HUES6 (cell line): ENCODE results near the gene SELENOS.

Source experiments
- H3K27ac ChIP-seq: 2 replicates; pipeline ENCODE4 v1.7.0; 2013; ENCODE audit warnings: low read depth, mild to moderate bottlenecking, low read length, inconsistent platforms
- H3K27me3 ChIP-seq: 2 replicates; pipeline ENCODE4 v1.6.1; 2013; ENCODE audit warnings: low read length; ENCODE audit not compliant: control insufficient read depth, insufficient read depth
- H3K36me3 ChIP-seq: 2 replicates; pipeline ENCODE4 v1.6.1; 2013; ENCODE audit warnings: low read length; ENCODE audit not compliant: control insufficient read depth, insufficient read depth
- H3K4me1 ChIP-seq: 2 replicates; pipeline ENCODE4 v1.6.1; 2013; ENCODE audit warnings: low read length; ENCODE audit not compliant: control insufficient read depth, insufficient read depth
- H3K4me3 ChIP-seq: 2 replicates; pipeline ENCODE4 v1.5.1; 2013; ENCODE audit warnings: low read depth, low read length
- H3K9ac ChIP-seq: one replicate; pipeline ENCODE4 v1.6.1; 2013; ENCODE audit warnings: mild to moderate bottlenecking, low read length
- H3K9me3 ChIP-seq: 2 replicates; pipeline ENCODE4 v1.6.1; 2013; ENCODE audit warnings: low read depth, low read length; ENCODE audit not compliant: control insufficient read depth, insufficient read depth

SELENOS gene

DNA sequence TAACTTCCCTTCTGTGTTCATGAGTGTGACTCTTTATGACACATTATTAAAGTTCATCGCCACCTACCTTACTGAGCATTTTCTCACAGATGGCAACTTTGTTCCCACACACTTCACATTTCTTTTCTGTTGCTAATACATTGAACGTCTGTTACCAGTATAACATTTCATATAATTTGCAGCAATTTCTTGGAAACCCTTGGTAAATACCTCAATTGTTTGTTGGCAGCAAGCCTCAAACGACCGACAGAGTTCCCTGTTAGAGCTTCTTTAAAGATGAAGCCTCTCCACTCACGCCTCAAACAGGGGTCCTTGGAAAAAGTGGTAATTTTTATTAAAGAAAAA lies 22.3 kb downstream of the SELENOS start:
- no peak overlapping the region for H3K9ac ChIP-seq
- H3K27ac ChIP-seq, result no peak overlapping the region
- H3K36me3 ChIP-seq, result no peaks in the 10 kb centered on the region
- peaks cover 33% of the 10 kb centered on the region for H3K4me1 ChIP-seq
- no peaks in the 10 kb centered on the region for H3K27me3 ChIP-seq
- H3K4me3 ChIP-seq, result no peak overlapping the region
- no peaks in the 10 kb centered on the region for H3K9me3 ChIP-seq

DNA sequence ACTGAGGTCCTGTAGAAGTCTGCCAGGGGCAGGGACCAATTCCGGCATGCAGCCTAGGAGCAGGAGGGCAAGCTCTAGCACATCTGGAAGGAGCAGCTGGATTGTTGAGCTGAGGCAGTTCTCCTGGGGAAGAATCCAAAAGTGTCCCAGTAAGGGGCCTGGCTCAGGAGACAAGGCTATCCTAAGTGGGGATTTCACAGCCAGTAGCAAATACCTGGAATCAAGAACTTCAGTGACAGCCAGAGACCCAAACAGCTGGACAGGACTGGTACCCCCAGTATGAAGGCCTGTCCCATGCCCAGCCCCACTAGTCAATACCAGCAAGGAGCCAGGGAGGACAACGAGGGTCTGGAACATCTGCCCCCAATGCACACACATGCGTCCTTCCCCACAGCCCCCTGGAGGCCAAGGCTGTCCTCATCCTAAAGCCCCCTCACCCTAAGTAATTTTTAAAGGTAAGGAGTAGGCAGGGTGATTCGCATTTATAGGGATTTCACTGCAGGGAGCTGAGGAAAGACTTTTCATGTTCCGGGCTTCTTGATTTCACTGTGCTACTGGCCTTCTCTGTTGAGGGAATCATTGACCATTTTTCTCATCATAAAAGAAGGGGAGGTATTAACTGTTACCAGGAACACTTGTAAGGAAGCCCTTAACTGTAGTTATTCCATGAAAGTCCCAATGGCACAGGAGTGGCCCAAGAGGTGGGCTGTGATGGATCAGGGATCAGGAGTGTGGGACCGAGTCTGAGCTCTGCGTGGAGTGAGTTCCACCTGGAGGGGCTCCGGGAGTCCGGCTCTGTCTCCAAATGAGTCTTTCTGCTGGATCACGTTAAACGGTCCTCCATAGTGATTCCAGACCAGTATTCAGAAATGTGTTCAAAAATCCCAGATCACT lies 22.9 kb downstream of the SELENOS start:
- peaks cover 37% of the 10 kb centered on the region for H3K4me1 ChIP-seq
- H3K9me3 ChIP-seq, result no peaks in the 10 kb centered on the region
- H3K27me3 ChIP-seq, result no peaks in the 10 kb centered on the region
- no peak overlapping the region for H3K27ac ChIP-seq
- H3K36me3 ChIP-seq, result no peaks in the 10 kb centered on the region
- no peak overlapping the region for H3K9ac ChIP-seq
- no peak overlapping the region for H3K4me3 ChIP-seq

DNA sequence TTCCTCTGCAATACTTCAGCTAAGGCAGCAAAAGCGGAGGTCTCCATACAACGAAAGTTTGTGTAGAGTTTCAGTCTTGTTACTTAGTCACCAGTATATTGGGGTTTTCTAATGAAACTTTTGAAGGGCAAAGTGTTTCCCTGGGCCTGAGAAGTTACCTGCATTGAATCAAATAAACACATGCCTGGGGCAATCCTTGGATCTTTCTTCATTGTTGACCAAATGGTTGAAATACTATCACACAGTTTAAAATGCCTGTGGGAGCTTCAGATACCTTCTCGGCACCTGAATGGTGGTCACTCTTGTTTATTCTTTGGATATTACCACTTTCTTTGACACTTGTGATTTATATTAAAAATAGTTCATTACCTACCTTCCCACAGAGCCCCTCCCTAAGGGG lies 24.4 kb downstream of the SELENOS start:
- Histone ChIP-seq H3K36me3 (peaks cover 7% of the 10 kb centered on the region), H3K9ac (peak overlapping the region; percentile 85), H3K9me3 (no peaks in the 10 kb centered on the region), H3K4me1 (peaks cover 38% of the 10 kb centered on the region), H3K27ac (no peak overlapping the region; the same call in 1 of the 2 replicates), H3K27me3 (no peaks in the 10 kb centered on the region), H3K4me3 (peak overlapping the region; percentile 74)

DNA sequence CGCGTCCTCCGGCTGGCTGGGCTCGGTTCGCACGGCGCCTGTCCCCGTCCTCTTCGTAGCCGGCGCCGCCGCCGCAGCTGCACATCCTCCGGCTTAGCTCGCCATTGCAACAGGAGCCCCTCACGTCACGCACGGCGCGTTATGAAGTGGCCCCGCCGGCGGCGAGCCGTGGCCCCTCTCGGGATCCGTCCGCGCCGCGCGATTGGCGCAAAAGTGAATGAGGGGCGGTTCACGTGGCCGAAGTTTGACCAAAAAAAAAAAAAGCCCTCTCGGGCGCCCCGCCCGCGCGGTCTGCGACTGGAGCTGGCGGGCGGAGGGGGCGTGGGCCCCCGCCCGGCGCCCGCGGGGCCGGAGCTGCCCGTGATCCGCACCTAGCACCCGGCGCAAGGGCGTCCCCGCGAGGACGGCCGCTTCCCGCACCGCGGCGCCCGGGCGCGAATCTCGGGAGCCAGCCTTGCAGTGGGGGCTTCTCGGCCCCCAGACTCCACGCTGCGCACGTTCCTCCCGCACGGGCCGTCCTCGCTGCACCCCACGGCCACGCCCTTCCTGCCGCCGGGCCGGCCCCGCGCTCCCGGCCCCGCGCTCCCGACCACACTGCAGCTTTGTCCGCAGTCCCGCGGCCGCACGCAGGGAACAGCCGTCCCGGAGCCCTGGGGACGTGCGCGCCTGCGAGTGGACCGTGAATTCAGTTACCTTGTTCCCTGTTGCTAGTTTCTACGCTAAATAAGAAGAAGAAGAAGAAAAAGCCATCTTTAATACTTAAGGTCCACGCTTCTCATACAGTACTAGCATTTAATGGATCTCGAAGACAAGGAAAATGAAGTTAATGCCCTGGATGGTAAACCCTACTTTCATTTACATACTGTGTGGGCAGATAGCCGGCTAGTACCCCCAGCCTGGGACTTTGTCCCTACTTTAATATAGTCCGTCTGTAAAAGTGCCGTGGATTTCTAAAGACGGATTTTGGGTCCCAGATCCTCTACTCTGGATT lies 25.2 kb downstream of the SELENOS start, which contains the start of gene CHSY1:
CHSY1 (minus strand) TSS at position 219 of the 991 bp plus-strand sequence. CDS start 592 bp downstream, outside the sequence.
- Histone ChIP-seq H3K9ac (peak within 1 kb of the TSS; percentile 89), H3K27ac (peak within 1 kb of the TSS; percentile 55; the same call in 1 of the 2 replicates)

DNA sequence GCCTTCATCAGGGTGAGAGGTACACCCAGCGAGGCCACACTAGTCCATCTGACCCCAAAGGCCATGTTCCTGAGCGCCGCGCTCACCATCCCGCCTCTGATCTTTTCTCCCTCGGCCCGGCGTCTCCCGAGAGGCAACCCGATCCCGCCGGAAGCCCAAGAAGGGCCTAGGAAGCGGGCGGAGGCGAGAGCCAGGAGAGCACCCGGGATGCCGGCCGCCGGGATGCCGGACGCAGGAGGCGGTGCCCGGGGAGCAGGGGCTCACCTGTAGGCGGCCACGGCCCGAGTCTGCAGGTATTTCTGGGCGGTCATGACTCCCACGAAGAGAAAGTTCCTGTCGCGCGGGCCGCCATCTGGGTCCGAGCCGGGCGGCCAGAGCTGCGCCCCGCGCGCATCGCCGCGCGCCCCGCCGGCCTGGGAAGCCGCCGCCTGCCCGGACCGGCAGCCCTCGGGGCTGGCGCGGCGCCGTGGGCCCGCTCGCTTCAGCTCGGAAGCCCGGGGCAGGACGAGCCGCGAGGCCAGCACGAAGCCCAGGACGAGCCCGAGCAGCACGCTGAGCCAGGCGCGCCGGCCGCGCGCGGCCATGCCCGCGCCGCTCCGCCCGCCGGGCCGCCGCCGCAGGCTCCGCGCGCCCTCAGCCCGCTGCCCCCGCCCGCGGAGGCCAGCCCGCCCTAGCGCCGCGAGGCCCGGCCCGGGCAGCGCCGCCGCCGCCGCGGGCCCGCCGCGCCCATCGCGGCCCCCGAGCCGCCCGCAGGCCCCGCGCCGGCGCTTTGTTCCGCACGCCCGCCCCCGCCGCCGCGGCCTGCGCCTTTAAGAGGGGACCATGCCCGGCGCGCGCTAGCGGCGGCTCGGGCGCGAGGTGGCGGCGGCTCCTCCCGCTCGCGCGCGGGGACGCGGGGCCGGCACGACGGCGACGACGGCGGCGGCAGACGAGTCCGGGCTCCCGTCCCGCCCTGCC lies 26.1 kb downstream of the SELENOS start:
- H3K36me3 ChIP-seq, result peaks cover 21% of the 10 kb centered on the region
- peak overlapping the region; percentile 89 for H3K9ac ChIP-seq
- H3K27ac ChIP-seq, result peak overlapping the region; percentile 55

More for the DNA sequence above, 25.2 kb downstream of the SELENOS start, which contains the start of gene CHSY1:
- Histone ChIP-seq H3K4me3 (peak within 1 kb of the TSS; percentile 86), H3K4me1 (peaks cover 42% of the 10 kb centered on the region), H3K27me3 (no peaks in the 10 kb centered on the region), H3K9me3 (no peaks in the 10 kb centered on the region), H3K36me3 (peaks cover 14% of the 10 kb centered on the region)

DNA sequence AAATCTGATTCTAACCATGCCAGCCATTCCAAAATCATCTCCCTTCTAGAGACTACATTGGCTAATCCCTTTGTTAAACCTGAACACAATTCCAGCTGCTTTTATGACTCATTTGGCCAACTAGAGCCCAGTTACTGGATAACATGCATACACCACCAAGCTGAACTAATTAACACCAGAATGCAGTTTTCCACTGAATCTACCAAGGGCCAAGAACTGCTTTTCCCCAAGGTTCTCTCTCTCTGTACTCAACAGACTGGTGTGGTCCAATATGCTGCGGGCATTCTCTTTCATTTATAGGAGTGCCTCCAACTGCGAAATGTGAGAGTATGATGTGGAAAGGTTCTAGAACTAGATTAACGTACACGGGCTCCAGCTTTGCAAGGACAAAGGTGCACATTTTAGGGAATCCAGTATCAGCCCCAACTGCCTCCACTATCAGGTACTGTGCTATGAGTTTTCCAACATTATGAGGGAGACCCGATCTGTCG lies 26.9 kb downstream of the SELENOS start:
- H3K9me3 ChIP-seq, result no peaks in the 10 kb centered on the region
- H3K27me3 ChIP-seq, result no peaks in the 10 kb centered on the region
- H3K4me1 ChIP-seq, result peaks cover 50% of the 10 kb centered on the region
- peak overlapping the region; percentile 86 for H3K4me3 ChIP-seq
- peak overlapping the region; percentile 55 for H3K27ac ChIP-seq
- H3K36me3 ChIP-seq, result peaks cover 21% of the 10 kb centered on the region
- peak overlapping the region; percentile 89 for H3K9ac ChIP-seq

More for the DNA sequence above, 26.1 kb downstream of the SELENOS start:
- peaks cover 47% of the 10 kb centered on the region for H3K4me1 ChIP-seq
- no peaks in the 10 kb centered on the region for H3K27me3 ChIP-seq
- H3K4me3 ChIP-seq, result peak overlapping the region; percentile 86
- no peaks in the 10 kb centered on the region for H3K9me3 ChIP-seq

DNA sequence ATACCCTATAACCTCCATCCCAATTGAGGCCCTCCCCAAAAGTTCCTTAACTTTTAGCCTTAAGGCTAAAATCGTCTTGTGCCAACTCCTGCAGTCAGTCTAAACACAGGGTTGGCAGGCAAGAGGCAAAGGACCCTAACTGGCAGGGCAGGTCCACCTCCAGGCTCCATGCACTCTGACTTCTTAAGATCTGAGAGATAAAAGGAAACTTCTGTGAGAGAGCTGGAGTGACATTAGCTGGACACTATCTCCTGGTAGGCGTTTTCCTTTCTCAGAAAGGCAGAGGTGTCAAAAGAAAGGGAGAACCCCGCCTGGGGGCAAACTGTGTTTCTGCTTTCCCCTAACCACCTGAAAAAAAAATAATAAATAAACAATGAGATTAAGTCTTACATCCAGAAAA lies 29.0 kb downstream of the SELENOS start:
- H3K4me1 ChIP-seq, result peaks cover 63% of the 10 kb centered on the region
- H3K9ac ChIP-seq, result no peak overlapping the region
- no peak overlapping the region for H3K27ac ChIP-seq
- peaks cover 27% of the 10 kb centered on the region for H3K36me3 ChIP-seq
- no peaks in the 10 kb centered on the region for H3K9me3 ChIP-seq
- H3K27me3 ChIP-seq, result no peaks in the 10 kb centered on the region
- H3K4me3 ChIP-seq, result no peak overlapping the region

DNA sequence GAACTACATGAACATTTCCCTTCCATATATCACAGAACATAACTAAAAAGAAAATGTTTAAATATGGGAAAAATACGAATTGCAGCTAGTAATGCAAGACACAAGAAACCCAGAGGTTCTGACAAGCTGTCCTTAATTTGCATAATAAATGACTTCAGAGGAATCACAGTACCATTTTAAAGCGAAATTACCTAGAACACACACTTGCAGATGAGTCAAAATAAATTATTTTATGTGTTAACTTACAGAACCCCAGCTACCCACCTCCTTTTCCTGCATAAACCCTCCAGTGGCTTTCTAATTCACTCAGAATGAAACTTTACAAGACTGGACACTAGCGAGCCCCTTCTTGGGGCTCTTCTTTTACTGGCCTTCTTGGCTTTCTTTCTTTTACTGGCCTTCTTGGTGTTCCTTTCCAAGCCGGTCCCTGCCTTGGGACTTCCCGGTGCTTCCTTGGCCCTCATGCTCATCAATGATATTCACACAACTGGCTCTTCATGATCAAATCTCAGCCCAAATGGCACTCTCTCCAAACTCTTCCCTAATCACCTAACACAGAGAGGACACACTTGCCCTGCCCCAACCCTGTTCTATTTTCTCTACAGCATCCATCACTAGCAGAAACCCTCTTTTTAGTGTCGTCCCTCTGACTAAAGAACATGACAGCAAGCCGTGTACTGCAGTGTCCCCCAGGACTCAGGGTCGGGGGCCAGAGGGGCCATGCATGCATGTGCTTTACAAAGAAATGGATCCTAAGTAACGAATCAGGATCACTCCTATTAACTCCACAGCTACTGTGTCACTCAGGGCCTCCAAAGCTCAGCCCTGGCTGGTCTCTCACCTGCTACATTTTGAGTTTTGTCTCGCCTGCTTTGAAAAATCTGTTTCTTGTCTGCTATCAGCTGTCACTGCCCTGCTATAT lies 30.2 kb downstream of the SELENOS start:
- Histone ChIP-seq H3K4me1 (peaks cover 65% of the 10 kb centered on the region), H3K27ac (no peak overlapping the region), H3K36me3 (peaks cover 34% of the 10 kb centered on the region), H3K27me3 (no peaks in the 10 kb centered on the region), H3K9me3 (no peaks in the 10 kb centered on the region), H3K4me3 (no peak overlapping the region), H3K9ac (no peak overlapping the region)

DNA sequence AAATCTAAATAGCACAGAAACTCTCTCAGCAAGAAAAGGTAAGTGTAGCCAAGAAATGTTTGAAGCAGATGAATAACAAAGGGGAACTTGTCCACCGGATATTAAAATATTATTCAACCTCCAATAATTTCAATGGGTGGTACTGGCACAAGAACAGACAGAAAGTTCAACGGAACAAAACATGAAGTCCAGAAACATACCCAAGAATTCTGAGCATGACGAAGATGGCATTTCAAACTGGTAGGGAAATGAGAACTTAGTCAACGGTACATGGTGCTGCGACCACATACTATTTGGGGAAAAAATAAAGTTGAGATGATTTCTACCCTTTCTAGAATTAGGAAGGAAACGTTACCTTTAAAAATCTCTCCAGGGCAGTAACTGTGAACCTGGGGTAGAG lies 30.9 kb downstream of the SELENOS start:
- Histone ChIP-seq H3K27ac (no peak overlapping the region), H3K36me3 (peaks cover 40% of the 10 kb centered on the region), H3K9me3 (no peaks in the 10 kb centered on the region), H3K27me3 (no peaks in the 10 kb centered on the region), H3K4me1 (peaks cover 66% of the 10 kb centered on the region), H3K4me3 (no peak overlapping the region), H3K9ac (no peak overlapping the region)
